Activated CD8-positive, alpha-beta T cell treated with anti-CD3 and anti-CD28 coated beads for 36 hours (primary cell): Measurements from ENCODE around the gene DARS1. TPM values are rescaled to one million over a fixed set of nuclear protein-coding genes. Genes with fewer than 3 reads are reported as not detected.

Experiments
- ATAC-seq: fragments of 200-7000 bp; cut with Tn5 transposase; one replicate; pipeline ENCODE4 v1.10.0; 2021; ENCODE audit warnings: mild to moderate bottlenecking, moderate library complexity
- CTCF ChIA-PET: fragments of 350-600 bp; sonication (Branson Sonifier 250); formaldehyde crosslinking; loops from one replicate; lab custom pipeline; 2021; ENCODE audit warnings: antibody characterized with exemption; lab: Charles Lee
- POLR2A ChIA-PET: fragments of 350-600 bp; sonication (Branson Sonifier 250); formaldehyde crosslinking; loops from one replicate; lab custom pipeline; 2021; ENCODE audit warnings: antibody characterized with exemption; lab: Charles Lee
- DNase-seq: peaks from one replicate; pipeline ENCODE4 v3.0.0-alpha.2; 2020
- H3K27ac Mint-ChIP-seq: one replicate; pipeline ENCODE4 v1.8.0; 2021; ENCODE audit warnings: mild to moderate bottlenecking, mixed read lengths
- H3K27me3 Mint-ChIP-seq: one replicate; pipeline ENCODE4 v1.8.0; 2021; ENCODE audit warnings: mixed read lengths
- H3K36me3 Mint-ChIP-seq: one replicate; pipeline ENCODE4 v1.8.0; 2021; ENCODE audit warnings: low read depth, mixed read lengths
- H3K4me1 Mint-ChIP-seq: one replicate; pipeline ENCODE4 v1.8.0; 2021; ENCODE audit warnings: low read depth, mixed read lengths
- H3K4me3 Mint-ChIP-seq: one replicate; pipeline ENCODE4 v1.8.0; 2021; ENCODE audit warnings: mild to moderate bottlenecking, moderate library complexity, mixed read lengths
- H3K9me3 Mint-ChIP-seq: one replicate; pipeline ENCODE4 v1.8.0; 2021; ENCODE audit warnings: mixed read lengths
- CTCF ChIP-seq: fragments of 200-600 bp; IDR thresholded peaks from one replicate; pipeline ENCODE4 v1.8.0; 2022; ENCODE audit warnings: antibody characterized with exemption, mild to moderate bottlenecking
- intact Hi-C: fragments of 100-400 bp; cut with micrococcal nuclease; formaldehyde crosslinking; loops from one replicate; pipeline ENCODE4 v1.10.0; 2022
- total RNA-seq, 2 experiments: library from RNA; stranded (reverse); gene quantifications; one replicate each; pipeline ENCODE4 v1.2.3, GENCODE V29; 2021

The DARS1 gene
- total RNA-seq, 2 experiments from 2014 or later = 210 to 211 TPM

DNA sequence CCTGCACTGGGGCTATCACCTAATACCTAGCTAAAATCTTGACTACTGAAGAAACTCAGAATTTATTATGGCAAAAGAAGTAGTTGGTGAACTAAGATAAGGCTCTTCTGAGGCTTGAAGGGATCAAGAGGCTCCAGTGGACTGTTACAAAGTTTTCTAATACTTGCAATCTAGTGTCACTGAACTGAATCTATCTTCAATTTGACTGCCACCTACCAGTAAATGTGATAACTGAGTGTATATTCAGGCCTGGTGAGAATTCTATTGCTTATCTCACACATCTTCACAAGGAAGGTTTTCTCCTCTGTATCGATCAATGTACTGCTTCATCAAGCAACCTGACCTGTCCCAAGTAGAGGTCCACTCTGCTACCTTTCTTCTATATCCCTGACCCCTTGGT is 40.8 kb downstream of the DARS1 start:
- no peak for ATAC-seq
- Mint-ChIP-seq H3K36me3 (peaks cover 60% of the 10 kb centered on the region), H3K9me3 (peaks cover 5% of the 10 kb centered on the region), H3K27me3 (no peaks in the 10 kb centered on the region), H3K4me1 (peaks cover 50% of the 10 kb centered on the region), H3K4me3 (no peak overlapping the region), H3K27ac (no peak overlapping the region)
- intact Hi-C loops = loop anchor here (5.0 kb wide), 1 partner anchor 38 kb away; no protein-coding TSS in a partner anchor
- TF ChIP-seq CTCF = no peak
- ChIA-PET CTCF (no interaction called here), POLR2A (no interaction called here)
- no peak for DNase-seq

GRCh38 chr2:135942936-135943688 is 42.3 kb downstream of the DARS1 start:
- H3K27ac Mint-ChIP-seq = no peak overlapping the region

DNA sequence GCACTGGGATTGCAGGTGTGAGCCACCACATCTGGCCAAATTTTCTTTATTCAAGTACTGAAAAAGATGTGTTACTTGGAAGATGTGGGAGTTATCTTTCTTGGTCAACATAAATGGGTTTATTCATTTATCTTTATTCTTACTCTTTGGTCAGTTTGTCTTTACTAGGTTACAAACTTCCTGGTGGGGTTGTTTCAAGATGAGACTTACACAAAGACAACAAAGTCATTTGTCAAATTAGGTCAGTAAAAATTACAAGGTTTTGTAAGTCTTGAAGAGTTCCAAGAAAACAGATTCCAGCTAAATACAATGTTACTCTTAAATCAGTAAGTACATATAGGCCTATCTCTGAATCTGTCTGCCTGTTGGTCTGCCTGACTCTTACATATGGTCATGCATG is 48.9 kb downstream of the DARS1 start:
- intact Hi-C loops = no loop called here
- CTCF ChIA-PET = interaction anchor here (1.0 to 2.6 kb wide), 3 partner anchors 9 to 22 kb away, joined by 3 to 11 read pairs (median 4); no protein-coding TSS in a partner anchor
- ATAC-seq (no peak), DNase-seq (no peak)
- Mint-ChIP-seq H3K27me3 (no peaks in the 10 kb centered on the region), H3K9me3 (peaks cover 1% of the 10 kb centered on the region), H3K4me1 (peaks cover 37% of the 10 kb centered on the region), H3K4me3 (no peak overlapping the region), H3K27ac (no peak overlapping the region), H3K36me3 (peaks cover 59% of the 10 kb centered on the region)
- no peak for TF ChIP-seq CTCF
- POLR2A ChIA-PET = interaction anchor here (1.0 kb wide), 1 partner anchor 49 kb away, joined by 3 read pairs; the partner anchor contains the start of gene DARS1

More at GRCh38 chr2:135942936-135943688, 42.3 kb downstream of the DARS1 start:
- peaks cover 5% of the 10 kb centered on the region for H3K9me3 Mint-ChIP-seq
- ATAC-seq = no peak
- no peaks in the 10 kb centered on the region for H3K27me3 Mint-ChIP-seq
- peaks cover 65% of the 10 kb centered on the region for H3K36me3 Mint-ChIP-seq
- ChIA-PET POLR2A (no interaction called here), CTCF (no interaction called here)
- no peak for TF ChIP-seq CTCF
- DNase-seq = no peak
- no peak overlapping the region for H3K4me3 Mint-ChIP-seq
- H3K4me1 Mint-ChIP-seq = peaks cover 42% of the 10 kb centered on the region
- intact Hi-C loops = no loop called here

GRCh38 chr2:135935914-135936313 is 49.5 kb downstream of the DARS1 start:
- POLR2A ChIA-PET = interaction anchor here (1.0 kb wide), 1 partner anchor 50 kb away, joined by 3 read pairs; the partner anchor contains the start of gene DARS1

More at GRCh38 chr2:135935914-135936313, 49.5 kb downstream of the DARS1 start:
- Mint-ChIP-seq H3K27me3 (no peaks in the 10 kb centered on the region), H3K4me3 (no peak overlapping the region), H3K36me3 (peaks cover 62% of the 10 kb centered on the region), H3K27ac (no peak overlapping the region), H3K9me3 (no peaks in the 10 kb centered on the region), H3K4me1 (peaks cover 38% of the 10 kb centered on the region)
- DNase-seq (no peak), ATAC-seq (no peak)
- TF ChIP-seq CTCF = no peak
- intact Hi-C loops = no loop called here
- CTCF ChIA-PET = interaction anchor here (1.0 to 2.6 kb wide), 3 partner anchors 10 to 21 kb away, joined by 3 to 11 read pairs (median 4); no protein-coding TSS in a partner anchor
